Neuronal stem cell (in vitro differentiated cells): Measurements from ENCODE around the gene ANGPTL4.
A peak's percentile ranks its signal among the peaks of the same experiment; 100 is the strongest.

Experiments
- DNase-seq: peaks from one replicate; pipeline ENCODE4 v3.0.0-alpha.2; 2013; ENCODE audit warnings: low spot score
- H2AFZ ChIP-seq: one replicate; pipeline ENCODE4 v1.6.1; 2013; ENCODE audit warnings: mild to moderate bottlenecking, low read length, inconsistent platforms
- H2AK5ac ChIP-seq: 2 replicates; pipeline ENCODE4 v1.6.1; 2013; ENCODE audit warnings: low read depth, mild to moderate bottlenecking, inconsistent platforms, low read length, moderate library complexity, mixed read lengths
- H2BK120ac ChIP-seq: 2 replicates; pipeline ENCODE4 v1.6.1; 2013; ENCODE audit warnings: low read depth, mild to moderate bottlenecking, inconsistent platforms, low read length, moderate library complexity, mixed read lengths
- H2BK12ac ChIP-seq: one replicate; pipeline ENCODE4 v1.6.1; 2013; ENCODE audit warnings: low read length, inconsistent platforms
- H2BK15ac ChIP-seq: 2 replicates; pipeline ENCODE4 v1.6.1; 2013; ENCODE audit warnings: mild to moderate bottlenecking, low read length, inconsistent platforms, mixed read lengths
- H2BK5ac ChIP-seq: one replicate; pipeline ENCODE4 v1.6.1; 2013; ENCODE audit warnings: inconsistent platforms, mild to moderate bottlenecking, low read length, moderate library complexity
- H3K14ac ChIP-seq: one replicate; pipeline ENCODE4 v1.6.1; 2013; ENCODE audit warnings: low read length, inconsistent platforms
- H3K18ac ChIP-seq: 2 replicates; pipeline ENCODE4 v1.6.1; 2013; ENCODE audit warnings: low read length, inconsistent platforms
- H3K23ac ChIP-seq: 2 replicates; pipeline ENCODE4 v1.6.1; 2013; ENCODE audit warnings: low read depth, mild to moderate bottlenecking, mixed read lengths, low read length, inconsistent platforms; ENCODE audit not compliant: poor library complexity
- H3K27ac ChIP-seq: replicated peaks from 3 replicates; pipeline ENCODE4 v1.5.1; 2013; ENCODE audit warnings: low read length, inconsistent platforms
- H3K27me3 ChIP-seq, 3 experiments: 2 replicates each; pipeline ENCODE4 v1.6.1; 2013; ENCODE audit warnings: low read length in 3 of 3, mild to moderate bottlenecking in 2 of 3, inconsistent platforms in 1 of 3, low read depth in 1 of 3, mixed read lengths in 1 of 3, moderate library complexity in 1 of 3; ENCODE audit not compliant: control insufficient read depth in 3 of 3, insufficient read depth in 3 of 3
- H3K36me3 ChIP-seq, 2 donors: replicated peaks in 1 of 2; 2 replicates each; pipeline ENCODE4 v1.6.1; 2013; ENCODE audit warnings: low read length in 2 of 2; ENCODE audit not compliant: control insufficient read depth in 2 of 2, insufficient read depth in 2 of 2
- H3K4ac ChIP-seq: 2 replicates; pipeline ENCODE4 v1.6.1; 2013; ENCODE audit warnings: inconsistent platforms, mild to moderate bottlenecking, low read length, moderate library complexity
- H3K4me1 ChIP-seq, 2 donors: 1 replicate in 1 of 2; 2 replicates in 1 of 2; pipeline ENCODE4 v1.6.1; 2013; ENCODE audit warnings: low read length in 2 of 2, low read depth in 1 of 2; ENCODE audit not compliant: control insufficient read depth in 2 of 2, insufficient read depth in 1 of 2
- H3K4me2 ChIP-seq: one replicate; pipeline ENCODE4 v1.6.1; 2013; ENCODE audit warnings: mild to moderate bottlenecking, low read length, inconsistent platforms; ENCODE audit not compliant: insufficient read depth, poor library complexity, severe bottlenecking
- H3K4me3 ChIP-seq, 2 donors: 2 replicates each; pipeline ENCODE4 v1.5.1; 2013; ENCODE audit warnings: low read length in 2 of 2, mild to moderate bottlenecking in 2 of 2, inconsistent platforms in 1 of 2, moderate library complexity in 1 of 2
- H3K79me1 ChIP-seq: one replicate; pipeline ENCODE4 v1.6.1; 2013; ENCODE audit warnings: low read depth, mild to moderate bottlenecking, inconsistent platforms, low read length, moderate library complexity
- H3K9ac ChIP-seq: one replicate; pipeline ENCODE4 v1.6.1; 2013; ENCODE audit warnings: mild to moderate bottlenecking, low read depth, low read length, inconsistent platforms; ENCODE audit not compliant: poor library complexity
- H3K9me3 ChIP-seq, 2 donors: replicated peaks in 1 of 2; 2 replicates each; pipeline versions ENCODE3 to v1.6.1; 2013; ENCODE audit warnings: low read length in 2 of 2, mild to moderate bottlenecking in 2 of 2, inconsistent platforms in 1 of 2, low read depth in 1 of 2, mixed read lengths in 1 of 2, moderate library complexity in 1 of 2; ENCODE audit not compliant: control insufficient read depth in 2 of 2, insufficient read depth in 1 of 2
- H4K8ac ChIP-seq: one replicate; pipeline ENCODE4 v1.6.1; 2013; ENCODE audit warnings: low read depth, mild to moderate bottlenecking, inconsistent platforms, low read length, moderate library complexity
- H4K91ac ChIP-seq: one replicate; pipeline ENCODE4 v1.6.1; 2013; ENCODE audit warnings: low read length, low read depth, mild to moderate bottlenecking, inconsistent platforms; ENCODE audit not compliant: poor library complexity
- WGBS, 2 donors: extraction: QIAGEN DNeasy Blood & Tissue Kit; methylation state at CpG; one replicate each; pipeline ENCODE4 v1.1.7; 2013; ENCODE audit warnings: missing lambda C conversion rate in 2 of 2, mixed read lengths in 1 of 2; ENCODE audit not compliant: insufficient read length in 2 of 2, insufficient replicate concordance in 1 of 2; ENCODE audit errors: extremely low coverage in 2 of 2; 5-methylcytosine and 5-hydroxymethylcytosine counted together

ANGPTL4 gene

GRCh38 chr19:8397746-8398310 lies 33.9 kb downstream of the ANGPTL4 start:
- no peak overlapping the region for H3K4me2 ChIP-seq
- no peak overlapping the region for H2AFZ ChIP-seq
- H3K4me3 ChIP-seq: no peak overlapping the region
- H4K91ac ChIP-seq: no peak overlapping the region
- H3K36me3 ChIP-seq: peaks cover 14 to 62% of the 10 kb centered on the region in 2 donors
- H3K14ac ChIP-seq: no peak overlapping the region
- no peak overlapping the region for H4K8ac ChIP-seq
- peaks cover 38% of the 10 kb centered on the region for H3K79me1 ChIP-seq
- H3K9me3 ChIP-seq: peaks cover 0 to 1% of the 10 kb centered on the region in 2 donors
- no peaks in the 10 kb centered on the region for H3K27me3 ChIP-seq
- no peak overlapping the region for H3K4ac ChIP-seq
- H3K23ac ChIP-seq: no peak overlapping the region
- H2BK12ac ChIP-seq: no peak overlapping the region
- H2BK5ac ChIP-seq: no peak overlapping the region
- peak overlapping the region; percentile 7 for H2AK5ac ChIP-seq
- no peak overlapping the region for H3K9ac ChIP-seq
- no peak for DNase-seq
- no peak overlapping the region for H2BK120ac ChIP-seq
- no peak overlapping the region for H2BK15ac ChIP-seq
- no peaks in the 10 kb centered on the region for H3K4me1 ChIP-seq
- WGBS, 2 donors: no CpG with 5 or more reads among the region's 10 CpGs
- no peak overlapping the region for H3K18ac ChIP-seq
- no peak overlapping the region for H3K27ac ChIP-seq

- Histone ChIP-seq H3K79me1 (peaks cover 35% of the 10 kb centered on the region), H2BK120ac (peak overlapping the region; percentile 87), H2AFZ (no peak overlapping the region), H2BK12ac (no peak overlapping the region), H3K4me1 (no peaks in the 10 kb centered on the region), H3K36me3 (peaks cover 14 to 62% of the 10 kb centered on the region in 2 donors), H3K4ac (no peak overlapping the region), H3K4me2 (no peak overlapping the region), H3K18ac (no peak overlapping the region), H3K23ac (no peak overlapping the region), H4K8ac (no peak overlapping the region), H3K27ac (no peak overlapping the region), H3K4me3 (no peak overlapping the region), H2BK5ac (no peak overlapping the region), H2BK15ac (no peak overlapping the region), H3K9me3 (peaks cover 0 to 1% of the 10 kb centered on the region in 2 donors), H2AK5ac (no peak overlapping the region), H3K9ac (peak overlapping the region; percentile 30), H3K27me3 (no peaks in the 10 kb centered on the region), H4K91ac (no peak overlapping the region), H3K14ac (no peak overlapping the region)
- no CpG with 5 or more reads among the region's 9 CpGs for WGBS, 2 donors
- no peak for DNase-seq
Observed at GRCh38 chr19:8398311-8398771, 34.4 kb downstream of the ANGPTL4 start.

GRCh38 chr19:8399681-8400188 lies 35.8 kb downstream of the ANGPTL4 start:
- peaks cover 35% of the 10 kb centered on the region for H3K79me1 ChIP-seq

GRCh38 chr19:8401981-8402411 lies 38.0 kb downstream of the ANGPTL4 start:
- Histone ChIP-seq H3K36me3 (peaks cover 20 to 72% of the 10 kb centered on the region in 2 donors), H2BK12ac (no peak overlapping the region), H2BK120ac (no peak overlapping the region), H3K4me3 (no peak overlapping the region), H3K9me3 (peaks cover 0 to 1% of the 10 kb centered on the region in 2 donors), H2BK15ac (no peak overlapping the region), H3K4me2 (no peak overlapping the region), H2AK5ac (no peak overlapping the region), H2AFZ (no peak overlapping the region), H3K27me3 (no peaks in the 10 kb centered on the region), H3K14ac (no peak overlapping the region), H3K18ac (no peak overlapping the region), H3K9ac (no peak overlapping the region), H4K91ac (no peak overlapping the region), H3K4ac (no peak overlapping the region), H3K27ac (no peak overlapping the region), H3K79me1 (peaks cover 25% of the 10 kb centered on the region), H3K4me1 (no peaks in the 10 kb centered on the region), H3K23ac (no peak overlapping the region), H2BK5ac (peak overlapping the region; percentile 11), H4K8ac (no peak overlapping the region)
- no CpG with 5 or more reads among the region's 21 CpGs for WGBS, 2 donors
- DNase-seq: no peak

More at GRCh38 chr19:8399681-8400188, 35.8 kb downstream of the ANGPTL4 start:
- no CpG with 5 or more reads among the region's 34 CpGs for WGBS, 2 donors
- Histone ChIP-seq H3K23ac (peak overlapping the region; percentile 16), H3K36me3 (peaks cover 16 to 70% of the 10 kb centered on the region in 2 donors), H3K4ac (no peak overlapping the region), H3K9ac (peak overlapping the region; percentile 60), H3K14ac (no peak overlapping the region), H2BK15ac (no peak overlapping the region), H2BK12ac (no peak overlapping the region), H3K9me3 (peaks cover 0 to 1% of the 10 kb centered on the region in 2 donors), H3K4me3 (no peak overlapping the region), H2AFZ (no peak overlapping the region), H4K91ac (no peak overlapping the region), H4K8ac (no peak overlapping the region), H2BK5ac (no peak overlapping the region), H3K27ac (no peak overlapping the region), H2AK5ac (no peak overlapping the region), H3K4me2 (no peak overlapping the region), H3K4me1 (no peaks in the 10 kb centered on the region), H3K27me3 (no peaks in the 10 kb centered on the region), H2BK120ac (no peak overlapping the region), H3K18ac (no peak overlapping the region)
- no peak for DNase-seq
